Endothelial cell of umbilical vein (primary cell): ENCODE results near the gene MYH10.

Experiments
- JUN ChIP-seq: IDR thresholded peaks from 2 replicates; pipeline ENCODE4 v1.6.1; 2011; ENCODE audit warnings: borderline replicate concordance, low read depth; ENCODE audit not compliant: insufficient read length, insufficient read depth
- MAX ChIP-seq: IDR thresholded peaks from 2 replicates; pipeline ENCODE4 v1.6.1; 2011; ENCODE audit not compliant: insufficient read depth, insufficient read length
- MYC ChIP-seq: IDR thresholded peaks from one replicate; pipeline ENCODE4 v1.6.1; 2011; ENCODE audit warnings: mild to moderate bottlenecking, low read depth, low read length
- POLR2A ChIP-seq: IDR thresholded peaks from 2 replicates; pipeline ENCODE4 v1.6.1; 2012; ENCODE audit warnings: low read depth, mild to moderate bottlenecking, control low read depth, low read length
- POLR2AphosphoS5 ChIP-seq: IDR thresholded peaks from 2 replicates; pipeline ENCODE4 v1.6.1; 2012; ENCODE audit warnings: low read depth, mild to moderate bottlenecking, control low read depth, low read length, moderate library complexity; ENCODE audit not compliant: insufficient read depth
- TF ChIP-seq, protein P1 (sequence below), 2 donors: IDR thresholded peaks; 1 replicate in 1 of 2; 2 replicates in 1 of 2; pipeline ENCODE4 v1.5.1; 2011; ENCODE audit warnings: low read length in 2 of 2, mild to moderate bottlenecking in 2 of 2, moderate library complexity in 2 of 2, control low read depth in 1 of 2, inconsistent platforms in 1 of 2, low read depth in 1 of 2; ENCODE audit not compliant: insufficient read depth in 1 of 2; ENCODE audit errors: extremely low read depth in 1 of 2

DNA sequence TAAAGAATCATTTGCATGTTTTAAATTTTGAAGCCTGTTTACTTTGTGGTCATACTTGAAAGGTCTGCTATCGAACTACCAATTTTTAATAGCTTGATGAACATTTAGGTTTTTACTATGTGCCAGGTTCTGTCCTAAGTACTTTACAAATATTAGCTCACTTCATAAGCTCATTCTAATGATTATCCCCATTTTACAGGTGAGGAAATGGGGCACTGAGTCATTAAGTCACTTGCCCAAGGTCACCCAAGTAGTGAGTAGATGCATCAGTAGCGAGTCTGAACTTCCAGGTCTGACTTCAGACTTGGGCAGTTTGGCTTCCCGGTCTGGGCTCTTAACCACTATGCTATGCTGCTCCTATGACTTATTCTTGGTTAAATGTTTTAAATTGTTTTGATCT lies 190.8 kb downstream of the MYH10 start:
- TF ChIP-seq, protein P1, sequence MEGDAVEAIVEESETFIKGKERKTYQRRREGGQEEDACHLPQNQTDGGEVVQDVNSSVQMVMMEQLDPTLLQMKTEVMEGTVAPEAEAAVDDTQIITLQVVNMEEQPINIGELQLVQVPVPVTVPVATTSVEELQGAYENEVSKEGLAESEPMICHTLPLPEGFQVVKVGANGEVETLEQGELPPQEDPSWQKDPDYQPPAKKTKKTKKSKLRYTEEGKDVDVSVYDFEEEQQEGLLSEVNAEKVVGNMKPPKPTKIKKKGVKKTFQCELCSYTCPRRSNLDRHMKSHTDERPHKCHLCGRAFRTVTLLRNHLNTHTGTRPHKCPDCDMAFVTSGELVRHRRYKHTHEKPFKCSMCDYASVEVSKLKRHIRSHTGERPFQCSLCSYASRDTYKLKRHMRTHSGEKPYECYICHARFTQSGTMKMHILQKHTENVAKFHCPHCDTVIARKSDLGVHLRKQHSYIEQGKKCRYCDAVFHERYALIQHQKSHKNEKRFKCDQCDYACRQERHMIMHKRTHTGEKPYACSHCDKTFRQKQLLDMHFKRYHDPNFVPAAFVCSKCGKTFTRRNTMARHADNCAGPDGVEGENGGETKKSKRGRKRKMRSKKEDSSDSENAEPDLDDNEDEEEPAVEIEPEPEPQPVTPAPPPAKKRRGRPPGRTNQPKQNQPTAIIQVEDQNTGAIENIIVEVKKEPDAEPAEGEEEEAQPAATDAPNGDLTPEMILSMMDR (IDR thresholded peaks at IDR 0.05; ENCODE audit: extremely low read depth in 1 of 2, insufficient read depth in 1 of 2, low read depth in 1 of 2, low read length in 2 of 2), result no peak
- no peak for TF ChIP-seq MAX
- no peak for TF ChIP-seq POLR2AphosphoS5
- no peak for TF ChIP-seq POLR2A
- no peak for TF ChIP-seq MYC
- TF ChIP-seq JUN, result no peak
